A673 (cell line): ENCODE results near the gene CMTM8. TPM values are rescaled to one million over a fixed set of nuclear protein-coding genes. Genes with fewer than 3 reads are reported as not detected.

Experiments
- BruUV-seq: library from RNA; stranded (reverse); fragments of 400-500 nt; replicated peaks from 2 replicates; lab custom pipeline; 2021; lab: Mats Ljungman, UMichigan
- CTCF ChIA-PET: fragments of 300-600 bp; sonication (Branson Sonifier 250); formaldehyde crosslinking; loops from one replicate; lab custom pipeline; 2022; ENCODE audit warnings: antibody characterized with exemption; lab: Charles Lee
- POLR2A ChIA-PET: fragments of 300-600 bp; sonication (Branson Sonifier 250); formaldehyde crosslinking; loops from one replicate; lab custom pipeline; 2022; ENCODE audit warnings: antibody characterized with exemption; ENCODE audit not compliant: low non-redundant PET; lab: Charles Lee
- DNase-seq: peaks from one replicate; pipeline ENCODE4 v3.0.0-alpha.2; 2015; ENCODE audit warnings: low spot score
- H3K27ac ChIP-seq: fragments of 200-600 bp; sonication (generic); 2 replicates; pipeline ENCODE4 v1.5.1; 2016; ENCODE audit warnings: mixed run types, low read depth, mild to moderate bottlenecking, mixed read lengths, antibody characterized with exemption, low read length; ENCODE audit not compliant: poor library complexity, severe bottlenecking
- H3K27me3 ChIP-seq: fragments of 200-600 bp; sonication (generic); replicated peaks from 2 replicates; pipeline ENCODE4 v1.6.1; 2017; ENCODE audit warnings: mixed run types, low read depth, mild to moderate bottlenecking, mixed read lengths, antibody characterized with exemption, low read length; ENCODE audit not compliant: insufficient read depth, poor library complexity
- H3K36me3 ChIP-seq: fragments of 200-600 bp; sonication (generic); 2 replicates; pipeline ENCODE4 v1.6.1; 2016; ENCODE audit warnings: mixed run types, mild to moderate bottlenecking, mixed read lengths, antibody characterized with exemption, low read length; ENCODE audit not compliant: insufficient read depth, poor library complexity, severe bottlenecking
- H3K4me1 ChIP-seq: fragments of 200-600 bp; sonication (generic); 2 replicates; pipeline ENCODE4 v1.6.1; 2017; ENCODE audit warnings: mixed run types, mild to moderate bottlenecking, mixed read lengths, antibody characterized with exemption, low read length; ENCODE audit not compliant: insufficient read depth, poor library complexity, severe bottlenecking
- H3K4me3 ChIP-seq: fragments of 200-600 bp; sonication (generic); 2 replicates; pipeline ENCODE4 v1.5.1; 2016; ENCODE audit warnings: low read depth, mixed run types, mild to moderate bottlenecking, mixed read lengths, low read length; ENCODE audit not compliant: poor library complexity, severe bottlenecking
- H3K9me3 ChIP-seq: fragments of 200-600 bp; sonication (generic); 2 replicates; pipeline ENCODE4 v1.6.1; 2016; ENCODE audit warnings: mixed run types, low read depth, mild to moderate bottlenecking, mixed read lengths, antibody characterized with exemption, low read length; ENCODE audit not compliant: poor library complexity, severe bottlenecking
- CTCF ChIP-seq: fragments of 300-800, 200-600 bp; sonication (generic); conservative IDR thresholded peaks from 2 replicates; pipeline ENCODE4 v1.5.1; 2017; ENCODE audit warnings: low read depth, mild to moderate bottlenecking, antibody characterized with exemption, low read length, moderate library complexity, mixed read lengths
- EZH2 ChIP-seq: fragments of 200-600 bp; sonication (generic); IDR thresholded peaks from 2 replicates; pipeline ENCODE4 v1.6.1; 2017; ENCODE audit warnings: borderline replicate concordance, low read depth, mild to moderate bottlenecking, mixed read lengths, antibody characterized with exemption, low read length; ENCODE audit not compliant: poor library complexity, severe bottlenecking
- intact Hi-C: fragments of 100-400 bp; cut with micrococcal nuclease; formaldehyde crosslinking; loops from one replicate; pipeline ENCODE4 v1.10.0; 2022; ENCODE audit not compliant: unreplicated experiment
- total RNA-seq: library from RNA; stranded (reverse); gene quantifications from 2 replicates; pipeline ENCODE4 v1.2.3, GENCODE V29; 2021

The CMTM8 gene
- total RNA-seq, 1 experiment from 2014 or later: 2.1 TPM

DNA sequence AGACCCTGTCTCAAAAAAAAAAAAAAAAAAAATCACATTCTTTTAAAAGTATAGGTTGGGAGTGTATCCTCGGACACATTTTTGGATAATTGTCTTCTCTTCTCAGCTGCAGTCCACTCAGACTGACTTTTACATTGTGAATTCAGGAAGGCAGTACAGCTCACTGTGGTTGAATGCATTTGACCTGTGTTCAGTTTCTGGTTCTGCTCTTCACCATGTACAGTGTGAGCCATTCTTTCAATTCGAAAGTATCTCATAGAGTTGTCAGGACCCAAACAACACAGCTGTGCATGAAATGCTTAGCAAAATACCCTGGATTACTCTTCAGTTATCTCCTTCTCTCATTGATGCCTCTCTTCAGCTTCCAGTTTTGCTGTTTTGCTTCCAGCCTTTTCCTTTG, 5.0 kb downstream of the CMTM8 start:
- no peak overlapping the region for H3K4me3 ChIP-seq
- no peaks in the 10 kb centered on the region for H3K36me3 ChIP-seq
- CTCF ChIA-PET: no interaction called here
- H3K9me3 ChIP-seq: no peaks in the 10 kb centered on the region
- TF ChIP-seq EZH2: no peak
- no peak for TF ChIP-seq CTCF
- no peak overlapping the region for H3K27ac ChIP-seq
- no peaks in the 10 kb centered on the region for H3K4me1 ChIP-seq
- BruUV-seq: no TSS peak
- peaks cover 5% of the 10 kb centered on the region for H3K27me3 ChIP-seq
- no peak for DNase-seq
- intact Hi-C loops: no loop called here
- POLR2A ChIA-PET: no interaction called here

DNA sequence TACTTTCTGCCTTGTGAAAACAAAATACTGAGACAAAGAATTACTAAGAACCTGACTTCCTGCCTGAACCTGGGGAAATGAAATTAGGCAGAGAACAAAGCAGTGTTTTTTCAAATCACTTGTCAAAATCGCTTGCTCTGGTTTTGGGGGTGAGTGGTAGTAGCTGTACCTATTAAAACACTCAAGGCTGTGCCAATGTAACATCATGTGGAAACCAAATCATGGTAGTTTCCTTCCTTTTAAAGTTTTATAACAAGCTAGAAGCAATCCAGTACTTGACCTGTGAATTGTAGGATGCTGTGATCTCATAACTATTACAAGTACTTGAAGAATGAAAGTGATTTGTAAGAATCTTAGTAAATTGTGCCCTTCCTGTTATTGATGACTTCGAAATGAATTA, 6.7 kb downstream of the CMTM8 start:
- ChIA-PET POLR2A (no interaction called here), CTCF (no interaction called here)
- no peak overlapping the region for H3K4me3 ChIP-seq
- no peak overlapping the region for H3K27ac ChIP-seq
- TF ChIP-seq EZH2 (no peak), CTCF (no peak)
- intact Hi-C loops: no loop called here
- no TSS peak for BruUV-seq
- no peak for DNase-seq
- H3K27me3 ChIP-seq: no peaks in the 10 kb centered on the region
- no peaks in the 10 kb centered on the region for H3K4me1 ChIP-seq
- no peaks in the 10 kb centered on the region for H3K36me3 ChIP-seq
- no peaks in the 10 kb centered on the region for H3K9me3 ChIP-seq

DNA sequence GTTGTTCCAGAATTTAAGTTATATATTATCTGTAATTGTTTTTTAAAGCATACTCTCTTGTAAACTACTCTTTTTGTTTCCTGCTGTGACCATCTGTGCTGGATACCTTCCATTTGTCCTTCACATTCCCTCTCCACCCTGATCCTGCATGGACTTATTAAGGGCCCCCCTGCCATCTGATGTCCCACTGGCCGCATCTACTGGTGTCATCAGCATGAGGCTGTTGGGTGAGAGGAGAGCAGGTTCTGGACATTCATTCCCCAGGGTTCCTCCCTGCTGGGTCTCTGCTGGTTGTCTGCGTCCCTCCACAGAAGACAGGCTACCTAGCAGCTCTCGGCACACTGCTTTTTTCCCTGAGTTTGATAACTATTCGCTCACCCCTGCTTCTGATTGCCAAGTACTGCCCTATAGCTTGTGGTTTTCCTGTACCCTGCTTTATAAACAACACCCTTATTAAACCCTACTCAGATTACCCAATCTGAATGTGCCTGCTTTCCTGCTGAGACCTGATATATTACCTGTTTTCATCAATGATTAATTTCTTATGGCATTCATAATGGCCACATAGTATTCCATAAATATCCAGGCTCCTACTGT, 7.7 kb downstream of the CMTM8 start:
- Histone ChIP-seq H3K27ac (no peak overlapping the region), H3K9me3 (no peaks in the 10 kb centered on the region), H3K4me3 (no peak overlapping the region), H3K27me3 (no peaks in the 10 kb centered on the region), H3K36me3 (no peaks in the 10 kb centered on the region), H3K4me1 (no peaks in the 10 kb centered on the region)
- no peak for DNase-seq
- no TSS peak for BruUV-seq
- ChIA-PET POLR2A (no interaction called here), CTCF (no interaction called here)
- intact Hi-C loops: no loop called here
- no peak for TF ChIP-seq EZH2
- no peak for TF ChIP-seq CTCF
